Activated CD8-positive, alpha-beta memory T cell treated with anti-CD3 and anti-CD28 coated beads for 24 hours (primary cell): Measurements from ENCODE around the gene PNMT.

Source experiments
- DNase-seq: peaks from one replicate; pipeline ENCODE4 v3.0.0-alpha.2; 2020

PNMT gene

DNA sequence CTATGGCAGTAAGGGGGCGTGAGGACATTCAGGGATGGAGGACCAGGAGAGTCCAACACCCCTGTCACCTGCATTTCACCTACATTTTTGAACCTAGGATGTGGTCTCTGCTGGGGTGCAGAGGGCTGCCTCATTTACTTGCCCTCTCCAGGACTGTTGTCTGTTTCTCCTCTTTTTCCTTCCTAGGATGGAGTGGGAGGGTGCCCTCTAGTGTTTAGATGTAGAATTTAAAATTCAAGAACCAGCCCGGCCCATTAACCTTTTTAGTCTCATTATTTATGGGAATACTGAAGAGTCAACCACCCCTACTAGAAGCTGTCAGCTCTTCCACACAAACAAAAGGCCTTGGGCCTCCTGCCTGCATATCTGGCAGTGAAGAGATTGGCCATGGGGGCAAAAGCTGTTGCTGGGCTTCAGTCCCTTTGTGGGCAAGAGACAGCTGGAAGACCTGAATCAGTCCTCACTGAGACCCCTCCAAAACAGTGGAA, 33.8 kb upstream of the PNMT start:
- no peak for DNase-seq

DNA sequence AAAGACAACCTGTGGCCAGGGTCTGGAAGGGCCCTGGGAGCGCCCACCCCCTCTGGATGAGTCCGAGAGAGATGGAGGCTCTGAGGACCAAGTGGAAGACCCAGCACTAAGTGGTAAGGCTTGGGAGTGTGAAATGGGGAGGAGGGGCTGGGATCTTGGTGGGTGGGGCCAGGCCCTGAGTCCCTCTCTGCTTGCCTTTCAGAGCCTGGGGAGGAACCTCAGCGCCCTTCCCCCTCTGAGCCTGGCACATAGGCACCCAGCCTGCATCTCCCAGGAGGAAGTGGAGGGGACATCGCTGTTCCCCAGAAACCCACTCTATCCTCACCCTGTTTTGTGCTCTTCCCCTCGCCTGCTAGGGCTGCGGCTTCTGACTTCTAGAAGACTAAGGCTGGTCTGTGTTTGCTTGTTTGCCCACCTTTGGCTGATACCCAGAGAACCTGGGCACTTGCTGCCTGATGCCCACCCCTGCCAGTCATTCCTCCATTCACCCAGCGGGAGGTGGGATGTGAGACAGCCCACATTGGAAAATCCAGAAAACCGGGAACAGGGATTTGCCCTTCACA, 32.6 kb upstream of the PNMT start:
- no peak for DNase-seq

DNA sequence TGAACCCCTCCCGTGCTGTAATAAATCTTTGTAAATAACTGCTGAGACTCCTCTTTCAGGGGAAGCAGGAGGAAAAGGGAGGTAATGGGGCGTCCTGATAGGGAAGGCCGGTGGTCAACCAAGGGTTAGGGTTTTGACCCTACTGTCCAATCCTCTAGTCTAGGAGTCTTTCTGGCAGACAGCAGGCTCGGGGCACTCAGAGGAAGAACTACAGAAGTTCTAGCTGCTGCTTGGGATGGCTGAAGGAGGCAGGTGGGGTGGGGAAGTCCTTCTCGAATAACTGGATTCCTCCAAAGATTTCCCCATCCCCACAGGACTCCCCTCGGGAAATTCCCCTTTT, 31.7 kb upstream of the PNMT start:
- no peak for DNase-seq

DNA sequence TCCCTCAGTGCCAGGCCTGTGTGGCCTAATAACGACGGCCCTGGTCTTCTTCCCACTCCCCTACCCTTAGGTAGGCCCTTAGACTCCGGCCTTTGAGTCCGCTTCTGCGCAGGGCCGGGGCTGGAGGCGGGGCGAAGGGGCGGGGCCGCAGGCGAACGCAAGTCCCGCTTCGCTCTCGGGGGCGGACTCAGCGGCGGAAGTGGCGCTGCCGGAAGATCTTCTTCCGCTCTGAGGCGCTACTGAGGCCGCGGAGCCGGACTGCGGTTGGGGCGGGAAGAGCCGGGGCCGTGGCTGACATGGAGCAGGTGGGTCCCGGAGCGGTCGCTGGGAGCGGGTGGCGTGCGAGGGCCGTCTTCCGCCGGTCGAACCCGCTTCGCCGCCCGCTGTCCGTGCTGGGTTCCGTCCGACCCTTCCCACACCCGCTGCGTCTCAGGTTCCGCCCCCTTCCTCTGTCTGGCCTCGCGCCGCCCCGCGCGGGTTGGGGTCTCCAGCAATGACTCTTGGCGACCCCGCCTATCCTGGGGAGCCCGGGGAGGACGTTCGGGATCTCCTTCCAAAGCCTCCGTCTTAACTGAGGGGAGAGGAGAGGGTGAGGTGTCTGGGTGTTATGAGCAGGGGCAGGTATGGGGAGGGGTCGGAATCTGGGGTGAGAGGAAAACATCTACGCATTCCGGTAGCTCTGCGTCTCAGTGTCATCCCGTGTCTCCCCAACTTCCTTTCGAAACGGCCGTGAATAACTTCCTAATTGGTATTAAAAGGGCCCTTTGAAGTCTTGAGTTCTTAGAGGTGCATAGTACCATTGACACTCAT, 31.1 kb upstream of the PNMT start, which contains the start of gene STARD3:
TSS of gene STARD3 (plus strand) at position 218 of the 810 bp plus-strand sequence. CDS start 16,388 bp downstream, outside the sequence.
- peak; percentile 95 for DNase-seq

DNA sequence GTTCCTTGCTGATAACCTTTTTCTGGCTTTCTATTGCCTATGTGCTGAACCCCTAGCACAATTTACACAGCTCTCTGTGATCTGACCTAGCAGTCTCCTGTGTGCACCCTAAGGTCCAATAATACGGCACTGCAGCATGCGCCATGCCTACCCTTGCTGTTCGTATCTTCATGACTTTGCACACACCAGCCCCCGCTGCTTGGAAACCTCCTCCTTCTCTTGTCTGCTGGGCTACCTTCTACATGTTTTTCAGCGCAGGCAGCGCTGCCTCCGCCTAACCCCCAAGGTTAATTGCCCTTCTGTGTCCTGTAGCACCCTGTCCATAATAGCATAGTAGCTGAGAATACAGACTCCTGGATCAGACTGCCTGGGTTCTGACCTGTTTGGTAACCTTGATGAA, 29.9 kb upstream of the PNMT start:
- no peak for DNase-seq

DNA sequence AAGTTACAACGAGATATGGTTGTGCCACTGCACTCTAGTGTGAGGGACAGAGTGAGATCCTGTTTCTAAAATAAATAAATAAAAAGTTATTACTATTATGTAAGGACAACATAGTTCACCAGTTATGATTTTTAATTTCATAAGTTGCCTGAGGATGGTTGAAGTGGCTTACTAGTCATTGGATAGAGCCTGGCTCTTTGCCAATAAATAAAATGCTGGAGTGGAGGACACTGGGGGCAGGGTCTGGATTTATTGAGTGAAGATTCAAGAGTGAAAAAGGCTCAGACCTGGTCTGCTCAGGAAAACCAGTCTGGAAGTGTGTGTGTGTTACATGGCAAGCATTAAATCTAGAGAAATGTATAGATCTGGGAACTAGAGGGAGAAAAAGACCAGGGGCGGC, 29.2 kb upstream of the PNMT start:
- DNase-seq, result no peak

DNA sequence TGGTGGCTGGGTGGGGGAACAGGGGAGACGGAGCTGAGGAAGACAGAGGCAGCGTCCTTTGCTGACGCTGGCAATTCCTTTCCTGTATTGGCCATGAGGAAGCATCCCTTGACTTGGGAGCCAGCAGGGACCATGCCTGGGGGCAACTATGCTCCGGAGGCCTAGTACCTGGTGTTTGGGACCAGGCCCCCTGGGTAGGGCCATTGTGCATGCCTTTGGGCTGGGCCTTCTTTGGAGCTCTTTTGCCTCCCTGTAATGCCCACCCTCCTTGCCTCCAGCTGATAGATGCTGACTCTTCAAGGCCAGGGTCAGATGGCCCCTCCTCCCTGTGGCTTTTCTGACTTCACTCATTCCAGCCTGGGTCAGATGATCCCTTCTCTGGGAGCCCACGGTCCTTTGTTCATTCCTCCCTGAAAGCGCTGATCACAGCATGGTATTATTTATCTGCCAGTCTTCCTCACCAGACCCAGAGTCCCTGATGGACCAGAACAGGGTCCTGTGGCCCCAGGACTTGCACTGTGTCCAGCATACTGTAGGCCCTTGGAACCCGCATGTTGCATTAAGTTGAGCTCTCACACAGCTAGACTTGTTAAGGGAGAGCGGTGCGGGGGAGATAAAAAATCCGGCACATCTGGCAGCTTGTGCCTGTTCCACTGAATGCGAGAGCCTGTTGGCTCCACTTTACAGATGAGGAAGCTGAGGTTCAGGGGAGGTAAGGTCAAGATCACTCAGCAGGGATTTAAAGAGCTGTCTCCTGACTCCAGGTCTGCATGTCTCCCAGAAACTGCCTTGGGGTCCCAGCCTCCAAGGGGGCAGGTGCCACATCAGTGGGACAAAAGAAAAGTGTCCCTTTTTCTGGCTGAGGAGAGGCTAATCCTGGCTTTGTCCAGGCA, 28.4 kb upstream of the PNMT start:
- DNase-seq, result no peak

DNA sequence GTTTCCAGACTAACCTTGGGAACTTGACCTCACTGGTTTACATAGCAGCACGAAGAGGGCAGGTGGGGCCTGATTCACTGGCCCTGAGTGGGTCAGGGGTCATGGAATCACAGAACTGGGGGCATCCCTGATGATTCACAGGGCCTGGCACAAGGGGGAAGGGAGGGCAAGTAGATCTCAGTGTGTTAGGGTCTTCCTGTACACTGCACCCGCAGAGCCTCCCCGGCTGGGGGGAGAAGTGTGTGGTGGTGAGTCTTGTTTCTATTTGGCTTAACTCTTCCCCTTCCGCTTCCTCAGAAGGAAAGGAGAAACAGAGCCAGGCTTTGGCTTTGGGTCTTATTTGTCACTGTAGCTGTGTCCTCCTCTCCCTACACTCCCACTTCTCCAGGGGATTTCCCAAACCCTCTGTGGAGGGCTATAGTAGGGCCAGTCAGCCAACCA, 27.6 kb upstream of the PNMT start:
- no peak for DNase-seq

DNA sequence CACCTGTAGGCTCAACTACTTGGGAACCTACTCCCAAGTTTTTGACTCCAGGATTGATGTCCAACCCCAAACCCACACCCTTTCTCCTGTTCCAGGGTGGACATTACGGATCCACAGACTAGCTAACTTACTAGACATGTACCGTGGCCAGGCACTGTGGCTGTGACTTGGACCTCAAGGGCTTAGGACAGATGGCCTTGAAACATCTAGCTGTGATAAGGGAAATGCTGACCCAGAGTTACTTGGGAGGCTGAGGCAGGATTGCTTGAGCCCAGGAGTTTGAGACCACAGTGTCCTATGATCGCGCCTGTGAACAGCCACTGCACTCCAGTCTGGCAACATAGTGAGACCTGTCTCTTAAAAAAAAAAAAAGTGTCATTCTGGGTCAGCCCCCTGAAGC, 27.2 kb upstream of the PNMT start:
- no peak for DNase-seq

DNA sequence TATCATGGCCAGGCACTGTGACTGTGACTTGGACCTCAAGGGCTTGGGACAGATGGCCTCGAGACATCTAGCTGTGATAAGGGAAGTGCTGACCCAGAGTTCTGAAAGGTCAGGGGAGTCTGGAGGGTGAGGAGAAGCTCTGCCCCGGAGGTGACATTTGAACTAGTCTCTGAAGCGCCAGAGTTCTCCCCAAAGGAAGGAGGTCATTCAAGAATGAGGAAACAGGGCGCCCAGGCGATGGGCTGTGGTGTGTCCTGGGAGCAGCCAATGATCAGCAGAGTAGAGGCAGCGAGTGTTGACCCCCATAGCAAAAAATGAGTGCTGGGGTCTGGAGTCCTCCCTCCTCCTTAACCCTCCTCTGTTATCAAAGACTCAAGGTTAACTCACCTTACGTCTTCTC, 26.4 kb upstream of the PNMT start:
- DNase-seq, result no peak

DNA sequence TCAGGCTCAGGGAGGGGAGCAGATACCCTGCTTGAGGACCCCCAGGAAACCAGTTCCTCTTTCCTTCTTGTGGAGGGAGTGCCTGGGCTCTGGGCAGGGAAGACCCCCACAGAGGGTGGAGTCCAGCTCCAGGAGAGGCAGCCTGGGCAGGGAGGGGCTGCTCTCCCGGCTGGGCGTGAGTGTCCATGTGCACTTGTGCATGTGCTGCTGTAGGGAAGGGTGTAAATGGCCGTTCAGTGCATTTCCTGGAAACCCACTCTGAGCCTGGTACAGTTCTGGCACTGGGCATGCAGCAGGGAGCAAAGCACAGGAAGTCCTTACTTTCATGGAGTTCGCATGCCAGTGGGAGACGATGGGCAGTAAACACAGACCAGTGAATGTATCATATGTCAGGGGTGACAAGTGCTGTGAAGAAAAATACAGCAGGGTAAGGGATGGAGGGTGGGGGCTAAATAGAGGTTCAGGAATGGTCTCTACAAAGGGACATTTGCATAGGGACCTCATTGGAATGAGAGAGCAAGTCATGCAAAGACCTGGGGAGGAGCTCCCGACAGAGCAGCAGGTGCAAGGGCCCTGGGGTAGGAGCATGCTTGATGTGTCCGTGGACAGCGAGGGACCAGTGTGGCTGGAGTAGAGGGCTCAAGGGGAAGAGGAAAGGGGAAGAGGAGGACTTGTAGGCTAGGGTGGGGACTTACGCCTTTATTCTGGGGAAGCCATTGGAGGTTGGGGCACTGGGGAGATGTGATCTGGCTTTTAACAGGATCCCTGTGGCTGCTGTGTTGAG, 25.8 kb upstream of the PNMT start:
- DNase-seq, result no peak

DNA sequence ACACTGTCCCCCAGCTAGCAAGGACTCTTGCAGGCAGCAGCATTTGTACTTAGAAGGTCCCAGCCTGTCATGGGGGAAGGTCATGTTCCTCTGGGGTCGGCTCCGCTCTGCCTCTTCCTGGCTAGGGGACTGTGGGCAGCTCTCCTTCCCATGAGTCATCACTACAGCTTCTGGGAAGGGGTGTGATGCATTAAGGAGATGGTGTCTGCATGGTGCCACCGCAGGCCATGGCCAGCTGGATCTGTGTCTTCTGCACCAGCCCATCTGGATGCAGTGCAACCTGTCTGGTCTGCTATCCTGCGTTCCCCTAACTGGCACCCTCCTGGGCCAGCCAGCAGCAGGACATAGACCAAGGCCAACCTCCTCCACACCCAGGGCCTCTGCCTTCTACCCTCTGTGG, 25.0 kb upstream of the PNMT start:
- DNase-seq, result no peak

DNA sequence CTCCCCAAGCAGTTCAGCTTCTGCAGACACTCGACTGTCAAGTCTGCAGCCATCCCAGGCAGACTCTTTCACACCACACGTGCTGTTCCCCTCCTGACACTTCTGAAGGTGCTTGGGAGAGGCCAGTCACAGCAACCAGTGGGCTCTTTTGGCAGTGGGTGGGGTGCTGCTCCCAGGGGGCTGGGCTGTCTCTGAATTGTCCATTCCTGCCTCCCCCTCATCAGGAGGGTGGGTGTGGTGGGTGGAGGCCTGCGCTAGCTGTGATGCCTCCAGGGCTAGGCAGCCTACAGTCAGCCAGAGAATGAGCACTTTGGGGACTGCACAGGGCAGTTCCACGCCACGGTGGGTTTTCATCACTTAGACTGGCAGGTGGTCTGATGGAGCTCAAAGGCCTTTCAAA, 21.0 kb upstream of the PNMT start:
- no peak for DNase-seq

DNA sequence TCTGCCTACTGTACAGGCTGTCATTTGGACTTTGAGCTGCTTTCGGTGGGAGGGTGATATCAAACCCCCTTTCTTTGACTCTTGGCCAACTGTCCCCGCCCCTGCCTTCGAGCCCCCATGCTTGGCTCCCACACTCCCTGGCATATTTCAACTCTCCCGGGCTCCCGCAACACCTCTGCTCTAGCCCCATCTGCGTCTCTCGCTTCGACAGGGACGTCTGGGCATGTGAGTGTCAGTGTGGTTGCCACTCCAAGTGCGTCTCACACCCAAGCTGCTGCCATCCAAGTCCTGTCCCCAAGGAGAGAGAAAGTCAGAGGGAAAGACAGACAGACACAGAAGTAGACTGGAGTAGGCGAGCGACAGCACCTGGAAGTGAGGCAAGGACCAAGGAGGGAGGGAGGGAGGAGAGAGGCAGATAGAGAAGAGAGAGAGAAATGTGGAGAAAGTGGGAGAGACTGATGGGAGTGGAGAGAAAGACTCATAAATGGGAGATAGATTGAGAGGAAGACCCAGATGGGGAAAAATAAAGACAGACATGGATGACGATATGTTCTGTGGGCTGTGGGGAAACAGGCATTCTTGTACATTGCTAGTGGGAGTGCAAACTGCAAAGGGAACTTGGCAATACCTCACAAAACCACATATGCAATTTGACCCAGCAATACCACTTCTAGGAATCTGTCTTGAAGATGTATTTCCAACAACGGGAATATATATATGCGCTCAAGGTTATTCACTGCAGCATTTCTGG, 19.5 kb upstream of the PNMT start:
- no peak for DNase-seq

DNA sequence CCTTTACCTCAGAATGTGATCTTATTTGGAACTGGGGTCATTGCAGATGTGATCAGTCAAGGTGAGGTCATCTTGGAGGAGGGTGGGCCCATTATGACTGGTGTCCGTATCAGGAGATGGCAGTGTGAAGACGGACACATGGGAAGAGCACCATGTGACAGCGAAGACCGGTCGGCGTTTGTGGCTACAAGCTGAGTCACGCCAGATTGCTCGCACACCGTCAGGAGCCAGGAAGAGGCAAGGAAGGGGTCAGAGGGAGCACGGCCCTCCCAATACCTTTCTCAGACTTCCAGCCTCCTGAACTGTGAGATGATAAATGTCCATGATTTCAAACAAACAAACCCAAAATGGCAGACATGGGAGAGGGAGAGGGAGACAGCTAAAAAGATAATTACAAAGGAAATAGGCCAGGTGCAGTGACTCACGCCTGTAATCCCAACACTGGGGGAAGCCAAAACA, 18.1 kb upstream of the PNMT start:
- no peak for DNase-seq

DNA sequence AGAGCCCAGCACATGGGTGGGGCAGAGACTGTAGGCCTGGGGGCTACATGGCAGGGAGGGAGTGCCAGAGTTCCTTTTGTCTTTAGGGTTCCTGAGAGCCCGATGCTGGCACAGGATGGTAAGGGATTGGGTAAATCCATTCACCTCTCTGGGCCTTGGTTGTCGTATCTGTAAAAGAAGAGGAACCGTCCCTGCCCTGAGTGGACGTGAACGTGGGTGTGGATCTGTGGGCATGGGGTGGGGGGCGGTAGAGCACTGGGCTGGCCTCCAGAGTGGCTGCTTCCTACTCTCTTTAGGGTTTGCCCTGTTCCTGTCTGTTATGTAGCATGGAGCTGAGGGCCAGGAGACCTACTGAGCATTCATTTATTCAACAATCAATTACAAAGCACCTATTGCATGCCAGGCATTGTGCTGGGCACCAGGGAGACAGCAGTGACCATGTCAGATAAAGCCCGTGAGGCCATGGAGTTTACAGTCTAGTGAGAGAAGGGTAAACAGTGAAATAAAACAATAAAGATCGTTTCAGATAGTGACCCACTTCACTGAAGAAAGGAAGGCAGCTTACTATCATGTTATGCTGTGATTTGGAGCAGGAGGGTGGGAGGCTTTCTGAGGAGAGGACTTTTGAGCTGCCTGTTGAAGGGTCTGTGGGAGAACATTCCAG, 16.2 kb upstream of the PNMT start:
- no peak for DNase-seq

DNA sequence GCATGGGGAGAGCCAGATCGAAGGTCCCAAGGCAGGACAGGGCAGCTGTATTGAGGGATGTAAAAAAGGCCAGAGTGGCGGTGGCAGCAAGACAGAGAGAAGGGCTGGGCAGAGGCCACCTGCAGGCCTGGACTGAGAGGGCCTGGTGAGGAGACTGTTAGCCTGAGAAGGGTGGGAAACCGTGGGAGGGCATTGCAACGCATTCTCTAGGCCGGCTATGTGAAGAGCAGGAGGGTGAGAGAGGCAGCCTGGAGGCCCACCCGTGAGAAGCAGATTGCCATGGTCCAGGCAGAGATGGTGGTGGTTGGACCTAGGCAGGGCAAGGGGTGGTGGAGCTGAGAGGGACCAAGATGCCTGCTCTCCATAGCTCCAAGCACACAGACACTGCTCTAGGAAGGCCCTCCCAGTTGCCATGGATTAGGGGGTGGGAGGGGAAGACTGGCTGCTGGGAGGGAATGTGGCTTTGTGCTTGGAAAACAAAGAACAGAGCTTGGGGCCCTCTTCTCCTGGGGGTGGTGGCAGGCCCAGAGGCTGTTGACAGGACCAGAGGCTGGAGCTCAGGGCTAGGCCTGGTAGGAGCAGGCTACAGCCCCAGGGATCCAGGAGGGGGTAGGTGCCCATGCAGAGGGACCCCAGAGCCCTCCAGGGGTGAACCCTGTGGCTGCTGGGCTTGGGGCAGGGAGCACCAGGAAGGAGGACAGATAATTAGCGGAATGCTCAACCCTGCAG, 15.5 kb upstream of the PNMT start:
- no peak for DNase-seq

DNA sequence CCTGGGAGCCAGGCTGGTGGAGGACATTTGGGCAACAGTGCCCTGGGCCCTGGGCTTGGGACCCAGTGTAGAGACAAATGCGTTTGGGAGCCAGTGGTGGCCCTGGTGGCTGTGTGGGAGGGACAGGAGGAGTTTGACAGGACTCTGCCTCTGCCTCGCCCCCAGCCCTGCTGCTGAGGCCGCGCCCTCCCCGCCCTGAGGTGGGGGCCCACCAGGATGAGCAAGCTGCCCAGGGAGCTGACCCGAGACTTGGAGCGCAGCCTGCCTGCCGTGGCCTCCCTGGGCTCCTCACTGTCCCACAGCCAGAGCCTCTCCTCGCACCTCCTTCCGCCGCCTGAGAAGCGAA, 15.0 kb upstream of the PNMT start:
- no peak for DNase-seq

DNA sequence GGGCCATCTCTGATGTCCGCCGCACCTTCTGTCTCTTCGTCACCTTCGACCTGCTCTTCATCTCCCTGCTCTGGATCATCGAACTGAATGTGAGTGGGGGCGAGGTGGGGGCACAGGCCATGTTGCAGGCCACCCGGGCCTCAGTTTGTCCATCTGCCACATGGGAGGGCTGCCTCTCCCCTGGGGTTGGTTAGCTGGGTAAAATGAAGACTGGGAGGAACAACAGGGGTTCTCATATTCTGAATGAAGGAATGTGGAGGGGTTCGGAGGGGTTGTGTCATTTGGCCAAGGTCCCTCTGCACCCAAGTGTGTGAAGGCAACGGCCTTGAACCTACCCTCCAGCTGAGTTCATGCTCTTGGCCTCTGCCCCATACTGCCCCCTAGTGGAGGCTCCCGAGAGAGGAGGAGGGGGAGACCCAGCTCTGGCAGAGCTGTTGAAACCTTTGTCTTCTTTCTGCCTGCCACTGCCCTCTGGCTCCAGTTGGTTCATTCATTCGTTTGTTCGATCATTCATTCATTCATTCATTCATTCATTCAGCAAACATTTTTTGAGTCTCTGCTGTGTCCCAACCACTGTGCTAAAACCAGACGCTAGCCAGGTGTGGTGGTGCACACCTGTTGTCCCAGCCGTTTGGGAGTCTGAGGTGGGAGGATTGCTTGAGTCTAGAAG, 14.5 kb upstream of the PNMT start:
- peak; percentile 90 for DNase-seq

DNA sequence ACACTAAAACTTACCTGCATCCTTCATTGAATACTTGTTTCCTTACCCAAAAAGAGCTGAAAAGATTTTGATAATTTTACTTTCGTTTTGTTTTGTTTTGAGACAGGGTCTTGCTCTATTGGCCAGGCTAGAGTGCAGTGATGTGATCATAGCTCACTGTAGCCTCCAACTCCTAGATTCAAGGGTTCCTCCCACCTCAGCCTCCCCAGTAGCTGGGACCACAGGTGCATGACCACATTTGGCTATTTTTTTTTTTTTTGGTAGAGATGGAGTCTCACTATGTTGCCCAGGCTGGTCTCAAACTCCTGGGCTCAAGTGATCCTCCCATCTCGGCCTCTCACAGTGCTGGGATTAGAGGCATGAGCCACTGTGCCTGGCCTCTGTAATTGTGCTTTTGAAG, 13.1 kb upstream of the PNMT start:
- no peak for DNase-seq
